Mammary microvascular endothelial cell (primary cell): ENCODE measurements around the gene USP34. TPM values are rescaled to one million over a fixed set of nuclear protein-coding genes. Genes with fewer than 3 reads are reported as not detected.

Source experiments
- total RNA-seq: library from RNA; depleted of rRNA; stranded (reverse); fragments of >200 nt; gene quantifications from 2 replicates; pipeline ENCODE4 v1.2.3, GENCODE V29; 2015

USP34 gene, protein sequence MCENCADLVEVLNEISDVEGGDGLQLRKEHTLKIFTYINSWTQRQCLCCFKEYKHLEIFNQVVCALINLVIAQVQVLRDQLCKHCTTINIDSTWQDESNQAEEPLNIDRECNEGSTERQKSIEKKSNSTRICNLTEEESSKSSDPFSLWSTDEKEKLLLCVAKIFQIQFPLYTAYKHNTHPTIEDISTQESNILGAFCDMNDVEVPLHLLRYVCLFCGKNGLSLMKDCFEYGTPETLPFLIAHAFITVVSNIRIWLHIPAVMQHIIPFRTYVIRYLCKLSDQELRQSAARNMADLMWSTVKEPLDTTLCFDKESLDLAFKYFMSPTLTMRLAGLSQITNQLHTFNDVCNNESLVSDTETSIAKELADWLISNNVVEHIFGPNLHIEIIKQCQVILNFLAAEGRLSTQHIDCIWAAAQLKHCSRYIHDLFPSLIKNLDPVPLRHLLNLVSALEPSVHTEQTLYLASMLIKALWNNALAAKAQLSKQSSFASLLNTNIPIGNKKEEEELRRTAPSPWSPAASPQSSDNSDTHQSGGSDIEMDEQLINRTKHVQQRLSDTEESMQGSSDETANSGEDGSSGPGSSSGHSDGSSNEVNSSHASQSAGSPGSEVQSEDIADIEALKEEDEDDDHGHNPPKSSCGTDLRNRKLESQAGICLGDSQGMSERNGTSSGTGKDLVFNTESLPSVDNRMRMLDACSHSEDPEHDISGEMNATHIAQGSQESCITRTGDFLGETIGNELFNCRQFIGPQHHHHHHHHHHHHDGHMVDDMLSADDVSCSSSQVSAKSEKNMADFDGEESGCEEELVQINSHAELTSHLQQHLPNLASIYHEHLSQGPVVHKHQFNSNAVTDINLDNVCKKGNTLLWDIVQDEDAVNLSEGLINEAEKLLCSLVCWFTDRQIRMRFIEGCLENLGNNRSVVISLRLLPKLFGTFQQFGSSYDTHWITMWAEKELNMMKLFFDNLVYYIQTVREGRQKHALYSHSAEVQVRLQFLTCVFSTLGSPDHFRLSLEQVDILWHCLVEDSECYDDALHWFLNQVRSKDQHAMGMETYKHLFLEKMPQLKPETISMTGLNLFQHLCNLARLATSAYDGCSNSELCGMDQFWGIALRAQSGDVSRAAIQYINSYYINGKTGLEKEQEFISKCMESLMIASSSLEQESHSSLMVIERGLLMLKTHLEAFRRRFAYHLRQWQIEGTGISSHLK (N-terminal part only)
- total RNA-seq = 48.1 and 48.9 TPM in 2 replicates

GRCh38 chr2:61470965-61471904, at the start of gene USP34:
TSS of gene USP34 (minus strand) at chr2:61471087. CDS start at chr2:61470692, 395 bp downstream.

DNA sequence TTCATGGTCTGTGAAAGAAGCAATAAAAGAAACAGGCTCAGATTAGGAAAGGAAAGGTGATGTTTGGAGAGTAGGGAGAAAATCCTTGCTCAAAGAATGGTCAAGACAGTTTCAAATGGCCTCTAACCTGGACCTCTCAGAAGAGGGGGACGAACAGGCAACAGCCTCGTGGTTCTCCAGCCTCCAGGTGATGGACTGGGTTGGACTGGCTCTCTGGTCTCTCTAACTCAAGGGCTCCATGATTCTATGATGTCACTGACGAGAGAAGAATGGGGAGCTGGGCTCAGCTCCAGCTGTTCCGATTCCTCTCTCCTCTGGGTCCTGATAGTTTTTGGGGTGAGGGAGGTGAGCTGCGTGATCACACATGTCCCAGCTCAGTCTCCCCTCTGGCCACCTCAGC, 309.0 kb downstream of the USP34 start, which contains the start of gene C2orf74:
Gene C2orf74, plus strand, starts transcription at position 301 of the 400 bp plus-strand sequence. CDS start 327 bp downstream, outside the sequence.

Other genes with a start within 250 kb of the USP34 start
- 104 and 136 TPM in 2 replicates for gene XPO1, start 67.3 kb upstream of the USP34 start, total RNA-seq